Bronchial epithelial cell (primary cell): ENCODE measurements around the gene U2AF1L4. TPM values are rescaled to one million over a fixed set of nuclear protein-coding genes. Genes with fewer than 3 reads are reported as not detected.

Source experiments
- DNase-seq: peaks from one replicate; pipeline ENCODE4 v3.0.0-alpha.2; 2010; ENCODE audit warnings: low read depth
- FAIRE-seq: peaks from 2 replicates; lab custom pipeline; 2011; peaks lifted over from hg19 to GRCh38; lab: Jason Lieb, UNC
- H3K27me3 ChIP-seq: 2 replicates; pipeline ENCODE4 v1.5.1; 2011; ENCODE audit warnings: low read length; ENCODE audit not compliant: control insufficient read depth, insufficient read depth
- H3K36me3 ChIP-seq: 2 replicates; pipeline ENCODE4 v1.5.1; 2011; ENCODE audit warnings: low read length; ENCODE audit not compliant: control insufficient read depth, insufficient read depth
- H3K4me3 ChIP-seq: 2 replicates; pipeline ENCODE4 v1.5.1; 2011; ENCODE audit warnings: mild to moderate bottlenecking, low read depth, low read length, control low read depth
- CTCF ChIP-seq: IDR thresholded peaks from 2 replicates; pipeline ENCODE4 v1.5.1; 2011; ENCODE audit warnings: mild to moderate bottlenecking, moderate library complexity, low read length, control low read depth, inconsistent platforms; ENCODE audit not compliant: insufficient read depth, severe bottlenecking
- total RNA-seq: library from RNA; depleted of rRNA; stranded (reverse); fragments of >200 nt; gene quantifications from 2 replicates; pipeline ENCODE4 v1.2.1, GENCODE V29; 2014

Gene U2AF1L4
- total RNA-seq, 1 donor from 2014 or later: 14.7 TPM

- DNase-seq: no peak
- H3K27me3 ChIP-seq: no peaks in the 10 kb centered on the region
- H3K36me3 ChIP-seq: peaks cover 22% of the 10 kb centered on the region
- TF ChIP-seq CTCF: no peak
- FAIRE-seq: no peak
- H3K4me3 ChIP-seq: peak overlapping the region; percentile 37
These were observed 12.1 kb upstream of the U2AF1L4 start for GRCh38 chr19:35757231-35757748.

GRCh38 chr19:35756377-35757230, 11.4 kb upstream of the U2AF1L4 start, which contains the start of gene HSPB6:
HSPB6 (minus strand) TSS chr19:35757029; CDS start chr19:35757008, 21 bp downstream.
- TF ChIP-seq CTCF: no peak
- H3K4me3 ChIP-seq: peak within 1 kb of the TSS; percentile 37
- no peaks in the 10 kb centered on the region for H3K27me3 ChIP-seq
- peaks cover 19% of the 10 kb centered on the region for H3K36me3 ChIP-seq
- no peak for FAIRE-seq
- DNase-seq: no peak

GRCh38 chr19:35755550-35756376, 10.5 kb upstream of the U2AF1L4 start:
- DNase-seq: no peak
- Histone ChIP-seq H3K27me3 (no peaks in the 10 kb centered on the region), H3K36me3 (peaks cover 18% of the 10 kb centered on the region), H3K4me3 (no peak overlapping the region)
- FAIRE-seq: no peak
- no peak for TF ChIP-seq CTCF

GRCh38 chr19:35755131-35755549, 9.9 kb upstream of the U2AF1L4 start:
- no peaks in the 10 kb centered on the region for H3K27me3 ChIP-seq
- DNase-seq (no peak), FAIRE-seq (no peak)
- no peak overlapping the region for H3K4me3 ChIP-seq
- H3K36me3 ChIP-seq: peaks cover 19% of the 10 kb centered on the region
- no peak for TF ChIP-seq CTCF

GRCh38 chr19:35754370-35755130, 9.3 kb upstream of the U2AF1L4 start:
- FAIRE-seq (no peak), DNase-seq (no peak)
- Histone ChIP-seq H3K27me3 (no peaks in the 10 kb centered on the region), H3K36me3 (peaks cover 20% of the 10 kb centered on the region), H3K4me3 (no peak overlapping the region)
- no peak for TF ChIP-seq CTCF
